ENCODE measurements around the gene ACACA.

DNA sequence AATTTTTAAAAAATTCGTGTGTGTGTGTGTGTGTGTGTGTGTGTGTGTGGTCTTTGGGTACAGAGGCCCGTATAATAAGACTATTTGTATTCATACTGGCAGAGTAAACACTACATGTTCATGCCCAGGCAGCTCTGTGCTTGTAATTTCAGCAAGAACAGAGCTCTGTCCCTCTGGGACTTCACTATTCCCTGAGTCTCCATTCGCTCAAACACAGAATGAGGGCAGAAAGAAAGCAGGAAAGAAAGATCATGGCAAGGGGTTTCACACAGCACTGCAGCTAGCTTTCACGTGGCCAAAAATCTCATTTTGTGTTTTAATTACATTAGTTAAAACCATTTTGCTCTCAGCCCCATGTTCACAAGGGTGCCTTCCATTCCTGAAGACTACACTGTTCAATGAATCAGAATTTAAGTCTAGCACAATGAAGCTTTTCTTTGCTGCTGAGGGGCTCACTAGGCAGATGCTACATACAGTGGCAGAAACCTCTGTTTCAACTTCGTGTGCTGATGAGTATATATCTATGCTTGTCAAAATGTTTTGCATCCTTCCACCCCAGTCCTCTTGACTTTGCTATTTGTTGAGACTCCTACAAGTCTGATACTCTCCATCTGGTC, 229.3 kb downstream of the ACACA start:
- TF ChIP-seq EZH2 (IDR thresholded peaks at IDR 0.05; ENCODE audit: borderline replicate concordance, low read length) (no peak), CTCF (conservative IDR thresholded peaks at IDR 0.05 in 1 of 2, IDR thresholded peaks at IDR 0.05 in 1 of 2; ENCODE audit: extremely low read depth in 1 of 2, insufficient read depth in 1 of 2, low read depth in 1 of 2, low read length in 2 of 2) (no peak)
